ENCODE measurements around the gene TASOR2.

The TASOR2 gene

GRCh38 chr10:5656737-5657579 is 27.7 kb upstream of the TASOR2 start:
- in situ Hi-C loops (cut with HindIII; ENCODE audit: low sequenced_read_pairs): no loop called here

- in situ Hi-C loops (cut with HindIII; ENCODE audit: low sequenced_read_pairs): no loop called here
Measured at GRCh38 chr10:5658871-5659618, 25.6 kb upstream of the TASOR2 start.

GRCh38 chr10:5659702-5660528 is 24.7 kb upstream of the TASOR2 start:
- in situ Hi-C loops (cut with HindIII; ENCODE audit: low sequenced_read_pairs): no loop called here

GRCh38 chr10:5661043-5661442 is 23.6 kb upstream of the TASOR2 start:
- in situ Hi-C loops (cut with HindIII; ENCODE audit: low sequenced_read_pairs): no loop called here

GRCh38 chr10:5662708-5663579 is 21.7 kb upstream of the TASOR2 start:
- in situ Hi-C loops (cut with HindIII; ENCODE audit: low sequenced_read_pairs): no loop called here

GRCh38 chr10:5663692-5664427 is 20.8 kb upstream of the TASOR2 start:
- in situ Hi-C loops (cut with HindIII; ENCODE audit: low sequenced_read_pairs): no loop called here

GRCh38 chr10:5665373-5666007 is 19.1 kb upstream of the TASOR2 start:
- in situ Hi-C loops (cut with HindIII; ENCODE audit: low sequenced_read_pairs): loop anchor here (5.0 kb wide), 1 partner anchor 33 kb away; no protein-coding TSS in a partner anchor

- in situ Hi-C loops (cut with HindIII; ENCODE audit: low sequenced_read_pairs): loop anchor here (5.0 kb wide), 1 partner anchor 34 kb away; no protein-coding TSS in a partner anchor
Measured at GRCh38 chr10:5666008-5666840, 18.4 kb upstream of the TASOR2 start, which contains the start of gene ASB13. TSS of gene ASB13 (minus strand) at chr10:5666595. CDS start at chr10:5666551, 44 bp downstream.

- in situ Hi-C loops (cut with HindIII; ENCODE audit: low sequenced_read_pairs): loop anchor here (5.0 kb wide), 1 partner anchor 35 kb away; no protein-coding TSS in a partner anchor
Measured at GRCh38 chr10:5666841-5667630, 17.6 kb upstream of the TASOR2 start.

- in situ Hi-C loops (cut with HindIII; ENCODE audit: low sequenced_read_pairs): loop anchor here (5.0 kb wide), 1 partner anchor 36 kb away; no protein-coding TSS in a partner anchor
Measured at GRCh38 chr10:5668429-5668828, 16.2 kb upstream of the TASOR2 start.

- in situ Hi-C loops (cut with HindIII; ENCODE audit: low sequenced_read_pairs): loop anchor here (5.0 kb wide), 1 partner anchor 37 kb away; no protein-coding TSS in a partner anchor
Measured at GRCh38 chr10:5669604-5670003, 15.0 kb upstream of the TASOR2 start.

- in situ Hi-C loops (cut with HindIII; ENCODE audit: low sequenced_read_pairs): no loop called here
Measured at GRCh38 chr10:5670662-5671375, 13.8 kb upstream of the TASOR2 start.

- in situ Hi-C loops (cut with HindIII; ENCODE audit: low sequenced_read_pairs): no loop called here
Measured at GRCh38 chr10:5678397-5679036, 6.1 kb upstream of the TASOR2 start.

- in situ Hi-C loops (cut with HindIII; ENCODE audit: low sequenced_read_pairs): no loop called here
Measured at GRCh38 chr10:5679037-5679435, 5.6 kb upstream of the TASOR2 start.

GRCh38 chr10:5679606-5680005 is 5.0 kb upstream of the TASOR2 start:
- in situ Hi-C loops (cut with HindIII; ENCODE audit: low sequenced_read_pairs): no loop called here

- in situ Hi-C loops (cut with HindIII; ENCODE audit: low sequenced_read_pairs): no loop called here
Measured at GRCh38 chr10:5681930-5682329, 2.7 kb upstream of the TASOR2 start.
